Activated naive CD8-positive, alpha-beta T cell treated with anti-CD3 and anti-CD28 coated beads, Interleukin-2, amount 10 ng/mL, durations not matched to agents 7 days and 5 days (primary cell): Measurements from ENCODE around the gene PDE8A. TPM values are rescaled to one million over a fixed set of nuclear protein-coding genes. Genes with fewer than 3 reads are reported as not detected.

ENCODE experiments used
- ATAC-seq: fragments of 150-1000 bp; cut with Tn5 transposase; one replicate; pipeline ENCODE4 v1.10.0; 2021; ENCODE audit warnings: low read depth, moderate library complexity
- POLR2A ChIA-PET: fragments of 350-600 bp; sonication (Branson Sonifier 250); formaldehyde crosslinking; loops from one replicate; lab custom pipeline; 2021; ENCODE audit warnings: antibody characterized with exemption; lab: Charles Lee
- DNase-seq: peaks from one replicate; pipeline ENCODE4 v3.0.0; 2021
- H3K27ac Mint-ChIP-seq: one replicate; pipeline ENCODE4 v1.8.0; 2022; ENCODE audit warnings: mild to moderate bottlenecking, mixed read lengths
- H3K27me3 Mint-ChIP-seq: one replicate; pipeline ENCODE4 v1.8.0; 2022; ENCODE audit warnings: mild to moderate bottlenecking, moderate library complexity, mixed read lengths
- H3K36me3 Mint-ChIP-seq: one replicate; pipeline ENCODE4 v1.8.0; 2021; ENCODE audit warnings: mild to moderate bottlenecking, mixed read lengths
- H3K4me1 Mint-ChIP-seq: one replicate; pipeline ENCODE4 v1.8.0; 2021; ENCODE audit warnings: mixed read lengths
- H3K4me3 Mint-ChIP-seq: one replicate; pipeline ENCODE4 v1.8.0; 2022; ENCODE audit warnings: mild to moderate bottlenecking, moderate library complexity, mixed read lengths
- H3K9me3 Mint-ChIP-seq: one replicate; pipeline ENCODE4 v1.8.0; 2021; ENCODE audit warnings: mixed read lengths
- total RNA-seq, 2 experiments: library from RNA; stranded (reverse); gene quantifications; one replicate each; pipeline ENCODE4 v1.2.3, GENCODE V29; 2021

PDE8A gene
- total RNA-seq, 2 experiments from 2014 or later = 22.3 to 27.7 TPM

- POLR2A ChIA-PET = no interaction called here
- no peaks in the 10 kb centered on the region for H3K27me3 Mint-ChIP-seq
- no peak overlapping the region for H3K27ac Mint-ChIP-seq
- H3K4me3 Mint-ChIP-seq = no peak overlapping the region
- DNase-seq (no peak), ATAC-seq (no peak)
- peaks cover 6% of the 10 kb centered on the region for H3K36me3 Mint-ChIP-seq
- peaks cover 11% of the 10 kb centered on the region for H3K4me1 Mint-ChIP-seq
- peaks cover 2% of the 10 kb centered on the region for H3K9me3 Mint-ChIP-seq
These were observed 32.1 kb downstream of the PDE8A start for GRCh38 chr15:85013785-85014184.

- Mint-ChIP-seq H3K27ac (no peak overlapping the region), H3K4me3 (no peak overlapping the region), H3K4me1 (peaks cover 7% of the 10 kb centered on the region), H3K36me3 (peaks cover 8% of the 10 kb centered on the region), H3K27me3 (no peaks in the 10 kb centered on the region), H3K9me3 (peaks cover 2% of the 10 kb centered on the region)
- DNase-seq (no peak), ATAC-seq (no peak)
- POLR2A ChIA-PET = no interaction called here
These were observed 33.3 kb downstream of the PDE8A start for GRCh38 chr15:85014932-85015331.

- POLR2A ChIA-PET = no interaction called here
- Mint-ChIP-seq H3K4me3 (no peak overlapping the region), H3K27me3 (no peaks in the 10 kb centered on the region), H3K36me3 (peaks cover 6% of the 10 kb centered on the region), H3K27ac (no peak overlapping the region), H3K4me1 (peaks cover 5% of the 10 kb centered on the region), H3K9me3 (no peaks in the 10 kb centered on the region)
- ATAC-seq (no peak), DNase-seq (no peak)
These were observed 34.6 kb downstream of the PDE8A start for GRCh38 chr15:85016275-85016674.

- H3K9me3 Mint-ChIP-seq = no peaks in the 10 kb centered on the region
- no peak for DNase-seq
- H3K27ac Mint-ChIP-seq = no peak overlapping the region
- ATAC-seq = no peak
- POLR2A ChIA-PET = no interaction called here
- H3K27me3 Mint-ChIP-seq = no peaks in the 10 kb centered on the region
- H3K36me3 Mint-ChIP-seq = peaks cover 5% of the 10 kb centered on the region
- H3K4me1 Mint-ChIP-seq = peaks cover 17% of the 10 kb centered on the region
- no peak overlapping the region for H3K4me3 Mint-ChIP-seq
These were observed 38.3 kb downstream of the PDE8A start for GRCh38 chr15:85019815-85020590.

GRCh38 chr15:85021409-85021808 lies 39.8 kb downstream of the PDE8A start:
- Mint-ChIP-seq H3K36me3 (peaks cover 5% of the 10 kb centered on the region), H3K4me3 (no peak overlapping the region), H3K27me3 (no peaks in the 10 kb centered on the region), H3K27ac (no peak overlapping the region), H3K4me1 (peaks cover 22% of the 10 kb centered on the region), H3K9me3 (no peaks in the 10 kb centered on the region)
- POLR2A ChIA-PET = no interaction called here
- ATAC-seq (no peak), DNase-seq (no peak)

GRCh38 chr15:85022860-85023403 lies 41.3 kb downstream of the PDE8A start:
- no peak for ATAC-seq
- Mint-ChIP-seq H3K27ac (no peak overlapping the region), H3K4me3 (no peak overlapping the region), H3K9me3 (no peaks in the 10 kb centered on the region), H3K4me1 (peaks cover 29% of the 10 kb centered on the region), H3K27me3 (no peaks in the 10 kb centered on the region), H3K36me3 (peaks cover 4% of the 10 kb centered on the region)
- no peak for DNase-seq
- POLR2A ChIA-PET = no interaction called here

GRCh38 chr15:85024003-85024402 lies 42.3 kb downstream of the PDE8A start:
- DNase-seq (no peak), ATAC-seq (no peak)
- Mint-ChIP-seq H3K36me3 (peaks cover 4% of the 10 kb centered on the region), H3K4me1 (peaks cover 33% of the 10 kb centered on the region), H3K9me3 (no peaks in the 10 kb centered on the region), H3K4me3 (no peak overlapping the region), H3K27ac (no peak overlapping the region), H3K27me3 (no peaks in the 10 kb centered on the region)
- POLR2A ChIA-PET = no interaction called here

GRCh38 chr15:85024509-85025336 lies 43.1 kb downstream of the PDE8A start:
- POLR2A ChIA-PET = no interaction called here
- H3K27ac Mint-ChIP-seq = no peak overlapping the region
- no peak overlapping the region for H3K4me3 Mint-ChIP-seq
- no peaks in the 10 kb centered on the region for H3K9me3 Mint-ChIP-seq
- ATAC-seq (no peak), DNase-seq (no peak)
- H3K36me3 Mint-ChIP-seq = peaks cover 3% of the 10 kb centered on the region
- H3K27me3 Mint-ChIP-seq = no peaks in the 10 kb centered on the region
- peaks cover 39% of the 10 kb centered on the region for H3K4me1 Mint-ChIP-seq

GRCh38 chr15:85025516-85026251 lies 44.0 kb downstream of the PDE8A start:
- Mint-ChIP-seq H3K36me3 (peaks cover 2% of the 10 kb centered on the region), H3K9me3 (no peaks in the 10 kb centered on the region), H3K4me1 (peaks cover 45% of the 10 kb centered on the region), H3K27ac (no peak overlapping the region), H3K4me3 (no peak overlapping the region), H3K27me3 (no peaks in the 10 kb centered on the region)
- no peak for DNase-seq
- POLR2A ChIA-PET = no interaction called here
- no peak for ATAC-seq

GRCh38 chr15:85026304-85027032 lies 44.8 kb downstream of the PDE8A start:
- Mint-ChIP-seq H3K27ac (no peak overlapping the region), H3K9me3 (no peaks in the 10 kb centered on the region), H3K27me3 (no peaks in the 10 kb centered on the region), H3K4me1 (peaks cover 52% of the 10 kb centered on the region), H3K4me3 (no peak overlapping the region), H3K36me3 (peaks cover 2% of the 10 kb centered on the region)
- DNase-seq (no peak), ATAC-seq (no peak)
- POLR2A ChIA-PET = no interaction called here

- Mint-ChIP-seq H3K4me3 (no peak overlapping the region), H3K27ac (no peak overlapping the region)
- POLR2A ChIA-PET = no interaction called here
These were observed 45.4 kb downstream of the PDE8A start for GRCh38 chr15:85027033-85027380.

GRCh38 chr15:85027421-85027820 lies 45.8 kb downstream of the PDE8A start:
- Mint-ChIP-seq H3K27me3 (no peaks in the 10 kb centered on the region), H3K4me1 (peaks cover 59% of the 10 kb centered on the region), H3K36me3 (peaks cover 2% of the 10 kb centered on the region), H3K9me3 (no peaks in the 10 kb centered on the region), H3K27ac (no peak overlapping the region), H3K4me3 (no peak overlapping the region)
- DNase-seq = no peak
- ATAC-seq = no peak
- POLR2A ChIA-PET = no interaction called here

More at GRCh38 chr15:85027033-85027380, 45.4 kb downstream of the PDE8A start:
- peaks cover 2% of the 10 kb centered on the region for H3K36me3 Mint-ChIP-seq
- ATAC-seq = no peak
- H3K4me1 Mint-ChIP-seq = peaks cover 57% of the 10 kb centered on the region
- no peak for DNase-seq
- no peaks in the 10 kb centered on the region for H3K27me3 Mint-ChIP-seq
- H3K9me3 Mint-ChIP-seq = no peaks in the 10 kb centered on the region

- no peak for ATAC-seq
- Mint-ChIP-seq H3K27me3 (no peaks in the 10 kb centered on the region), H3K27ac (no peak overlapping the region), H3K4me1 (peaks cover 62% of the 10 kb centered on the region), H3K4me3 (no peak overlapping the region), H3K36me3 (peaks cover 5% of the 10 kb centered on the region), H3K9me3 (no peaks in the 10 kb centered on the region)
- POLR2A ChIA-PET = no interaction called here
- DNase-seq = no peak
These were observed 46.8 kb downstream of the PDE8A start for GRCh38 chr15:85028416-85028815.
